ENCODE measurements around the gene IGF2BP1.
A peak's percentile ranks its signal among the peaks of the same experiment; 100 is the strongest.

The IGF2BP1 gene

DNA sequence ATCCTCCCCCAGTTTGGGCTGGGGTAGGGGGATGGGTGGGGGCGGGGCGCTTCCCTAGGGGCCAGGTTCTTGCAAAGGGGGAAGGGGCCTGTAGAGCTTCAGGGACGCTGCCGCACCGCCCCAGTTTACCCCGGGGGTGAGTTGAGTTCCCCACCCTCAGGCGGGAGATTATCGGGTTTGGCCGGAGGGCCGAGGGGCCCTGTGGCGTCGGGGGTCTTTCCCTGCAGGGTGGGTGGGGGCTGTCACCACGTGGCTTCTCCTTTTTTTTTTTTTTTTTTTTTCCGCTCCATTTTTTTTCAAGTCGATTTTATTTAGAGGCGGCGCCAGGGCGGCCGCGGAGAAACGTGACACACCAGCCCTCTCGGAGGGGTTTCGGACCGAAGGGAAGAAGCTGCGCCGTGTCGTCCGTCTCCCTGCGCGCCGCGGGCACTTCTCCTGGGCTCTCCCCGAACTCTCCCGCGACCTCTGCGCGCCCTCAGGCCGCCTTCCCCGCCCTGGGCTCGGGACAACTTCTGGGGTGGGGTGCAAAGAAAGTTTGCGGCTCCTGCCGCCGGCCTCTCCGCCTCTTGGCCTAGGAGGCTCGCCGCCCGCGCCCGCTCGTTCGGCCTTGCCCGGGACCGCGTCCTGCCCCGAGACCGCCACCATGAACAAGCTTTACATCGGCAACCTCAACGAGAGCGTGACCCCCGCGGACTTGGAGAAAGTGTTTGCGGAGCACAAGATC lies at the start of gene IGF2BP1:
Gene IGF2BP1, plus strand, starts transcription at position 283 of the 724 bp plus-strand sequence. Its CDS starts 361 bp downstream, at position 644.
- DNase-seq (ENCODE audit: low spot score): peak; percentile 66

DNA sequence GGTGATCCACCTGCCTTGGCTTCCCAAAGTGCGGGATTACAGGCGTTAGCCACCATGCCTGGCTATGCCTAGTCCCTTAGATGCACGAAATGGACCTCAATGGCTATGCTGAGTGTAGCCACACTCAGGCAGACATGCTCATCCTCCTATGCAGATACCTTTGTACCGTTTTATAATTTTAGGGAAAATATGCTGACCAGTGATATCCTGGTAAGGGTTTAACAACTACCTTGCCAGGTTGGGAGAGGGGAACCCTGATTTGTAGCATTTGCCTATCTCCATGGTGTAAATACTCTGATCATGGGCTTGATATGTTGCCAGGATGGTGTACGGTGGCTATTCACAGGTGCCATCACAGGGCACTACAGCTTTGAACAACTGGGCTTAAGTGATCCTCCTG lies 45.6 kb upstream of the IGF2BP1 start:
- DNase-seq (ENCODE audit: low spot score): no peak

- no peak for DNase-seq (ENCODE audit: low spot score)
These were observed 44.3 kb upstream of the IGF2BP1 start for GRCh38 chr17:48952904-48953303.

DNA sequence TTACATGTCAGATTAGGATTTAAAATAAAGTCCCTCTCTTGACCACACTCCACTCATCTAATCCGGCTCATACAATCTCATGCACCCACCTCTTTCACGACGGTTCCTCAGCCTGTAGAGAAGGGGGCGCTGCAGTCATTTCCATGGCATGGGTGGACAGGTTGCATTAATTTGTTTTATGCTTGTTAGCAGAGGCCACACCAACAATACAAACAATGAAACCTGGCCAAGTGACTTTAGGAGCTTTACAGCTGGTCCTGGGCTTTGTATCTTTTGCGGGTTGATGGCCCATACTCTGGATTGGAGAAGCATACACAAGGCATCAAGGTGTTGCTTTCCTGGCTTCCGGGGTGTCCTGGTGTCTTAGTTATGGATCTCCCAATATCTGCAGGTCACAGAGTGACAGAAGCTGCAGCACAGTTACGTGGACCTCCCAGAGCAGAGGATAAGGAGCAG lies 42.9 kb upstream of the IGF2BP1 start:
- no peak for DNase-seq (ENCODE audit: low spot score)

GRCh38 chr17:48960834-48961515 lies 36.2 kb upstream of the IGF2BP1 start:
- no peak for DNase-seq (ENCODE audit: low spot score)

- peak; percentile 84 for DNase-seq (ENCODE audit: low spot score)
These were observed 35.5 kb upstream of the IGF2BP1 start for GRCh38 chr17:48961516-48962233.

- no peak for DNase-seq (ENCODE audit: low spot score)
These were observed 27.0 kb upstream of the IGF2BP1 start for GRCh38 chr17:48970224-48970623.

GRCh38 chr17:48970865-48971687 lies 26.1 kb upstream of the IGF2BP1 start:
- DNase-seq (ENCODE audit: low spot score): no peak

- no peak for DNase-seq (ENCODE audit: low spot score)
These were observed 24.5 kb upstream of the IGF2BP1 start for GRCh38 chr17:48972749-48973097.

DNA sequence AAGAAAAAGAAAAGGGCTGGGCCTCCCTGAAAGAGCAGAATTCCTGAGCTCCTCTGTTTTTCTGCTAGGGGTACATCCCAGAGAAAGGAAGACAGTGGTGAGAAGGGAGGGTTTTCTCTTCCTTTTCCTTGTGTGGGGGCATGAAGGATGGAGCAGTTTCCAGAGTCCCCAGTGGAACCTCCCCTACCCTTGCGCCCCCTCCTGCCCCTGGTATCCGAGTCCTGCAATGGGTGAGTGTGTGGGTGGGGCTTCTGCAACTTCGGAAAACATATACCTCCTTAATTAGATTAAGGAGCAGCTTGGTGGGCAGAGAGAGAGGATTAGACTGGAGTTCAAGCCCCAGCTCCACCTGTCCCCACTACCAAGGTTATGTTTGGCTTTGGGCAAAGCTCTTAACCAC lies 23.4 kb upstream of the IGF2BP1 start:
- DNase-seq (ENCODE audit: low spot score): no peak

DNA sequence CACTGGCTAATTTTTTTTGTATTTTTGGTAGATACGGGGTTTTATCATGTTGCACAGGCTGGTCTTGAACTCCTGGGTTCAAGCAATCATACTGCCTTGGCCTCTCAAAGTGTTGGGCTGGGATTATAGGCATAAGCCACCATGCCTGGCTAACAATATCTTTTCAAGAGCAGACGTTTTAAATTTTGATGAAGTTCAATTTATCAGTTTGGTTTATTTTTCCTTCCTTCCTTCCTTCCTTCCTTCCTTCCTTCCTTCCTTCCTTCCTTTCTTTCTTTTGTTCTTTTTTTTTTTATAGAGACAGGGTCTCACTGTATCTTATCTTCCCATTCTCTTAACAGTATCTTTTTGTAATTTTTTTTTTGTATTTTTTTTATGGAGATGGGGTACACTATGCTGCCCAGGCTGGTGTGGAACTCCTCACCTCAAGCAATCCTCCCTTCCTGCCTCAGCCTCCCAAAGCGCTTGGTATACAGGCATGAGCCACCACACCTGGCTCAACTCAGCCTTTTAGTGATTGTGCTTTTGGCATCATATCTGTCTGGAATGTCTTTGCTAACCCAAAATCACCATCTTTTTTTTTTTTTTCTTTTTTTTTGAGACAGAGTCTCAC lies 15.2 kb upstream of the IGF2BP1 start:
- DNase-seq (ENCODE audit: low spot score): no peak

DNA sequence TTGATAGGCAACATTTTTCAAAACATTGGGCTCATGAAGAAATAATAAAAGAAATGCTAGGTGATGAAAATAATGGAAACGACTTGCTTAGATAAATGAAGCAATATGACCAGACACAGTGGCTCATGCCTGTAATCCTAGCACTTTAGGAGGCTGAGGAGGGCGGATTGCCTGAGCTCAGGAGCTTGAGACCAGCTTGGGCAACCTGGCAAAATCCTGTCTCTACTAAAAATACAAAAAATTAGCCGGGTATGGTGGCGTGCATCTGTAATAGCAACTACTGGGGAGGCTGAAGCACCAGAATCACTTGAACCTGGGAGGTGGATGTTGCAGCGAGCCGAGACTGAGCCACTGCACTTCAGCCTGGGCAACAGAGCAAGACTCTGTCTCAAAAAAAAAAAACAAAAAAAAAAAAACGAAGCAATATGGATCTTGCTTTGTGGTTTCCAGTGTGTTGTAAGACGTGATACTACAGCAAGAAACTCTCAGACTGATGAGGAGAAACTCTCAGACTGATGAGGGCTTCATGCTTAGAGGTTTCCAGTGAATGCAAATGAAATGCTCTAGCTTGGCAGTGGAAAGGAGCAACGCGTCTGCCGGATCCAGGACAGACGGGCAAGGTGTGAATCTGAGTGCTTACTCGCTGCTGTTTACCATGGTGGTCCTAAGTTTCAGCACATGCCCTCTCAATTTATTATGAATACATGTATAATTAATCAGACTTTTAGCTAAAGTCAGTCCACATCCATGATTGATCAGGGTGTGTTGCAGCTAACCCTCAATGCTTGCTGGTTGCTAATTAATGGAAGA lies 11.5 kb upstream of the IGF2BP1 start:
- no peak for DNase-seq (ENCODE audit: low spot score)

GRCh38 chr17:48989100-48989499 lies 8.1 kb upstream of the IGF2BP1 start:
- DNase-seq (ENCODE audit: low spot score): no peak

GRCh38 chr17:48990882-48991357 lies 6.3 kb upstream of the IGF2BP1 start:
- DNase-seq (ENCODE audit: low spot score): no peak

DNA sequence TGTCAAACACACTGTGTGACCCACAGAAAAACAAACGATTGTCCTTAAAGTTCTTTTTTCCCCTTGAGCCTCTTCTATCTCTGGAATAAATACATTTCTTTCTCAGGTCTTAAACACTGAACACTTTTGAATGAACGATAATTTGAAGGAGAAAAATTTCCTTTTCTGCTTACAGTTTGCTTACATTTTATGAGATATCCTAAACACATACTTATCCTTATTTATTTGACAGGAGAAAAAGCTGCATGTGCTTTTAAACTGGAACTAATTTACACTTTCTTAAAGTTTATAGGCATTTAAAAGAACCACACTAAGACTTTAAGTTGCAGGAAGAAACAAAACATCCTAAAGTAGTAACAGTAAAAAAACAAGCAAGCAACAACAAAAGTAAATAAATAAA lies 4.7 kb upstream of the IGF2BP1 start:
- DNase-seq (ENCODE audit: low spot score): no peak

GRCh38 chr17:48993305-48993704 lies 3.9 kb upstream of the IGF2BP1 start:
- DNase-seq (ENCODE audit: low spot score): no peak

GRCh38 chr17:48993951-48994350 lies 3.2 kb upstream of the IGF2BP1 start:
- DNase-seq (ENCODE audit: low spot score): no peak

DNA sequence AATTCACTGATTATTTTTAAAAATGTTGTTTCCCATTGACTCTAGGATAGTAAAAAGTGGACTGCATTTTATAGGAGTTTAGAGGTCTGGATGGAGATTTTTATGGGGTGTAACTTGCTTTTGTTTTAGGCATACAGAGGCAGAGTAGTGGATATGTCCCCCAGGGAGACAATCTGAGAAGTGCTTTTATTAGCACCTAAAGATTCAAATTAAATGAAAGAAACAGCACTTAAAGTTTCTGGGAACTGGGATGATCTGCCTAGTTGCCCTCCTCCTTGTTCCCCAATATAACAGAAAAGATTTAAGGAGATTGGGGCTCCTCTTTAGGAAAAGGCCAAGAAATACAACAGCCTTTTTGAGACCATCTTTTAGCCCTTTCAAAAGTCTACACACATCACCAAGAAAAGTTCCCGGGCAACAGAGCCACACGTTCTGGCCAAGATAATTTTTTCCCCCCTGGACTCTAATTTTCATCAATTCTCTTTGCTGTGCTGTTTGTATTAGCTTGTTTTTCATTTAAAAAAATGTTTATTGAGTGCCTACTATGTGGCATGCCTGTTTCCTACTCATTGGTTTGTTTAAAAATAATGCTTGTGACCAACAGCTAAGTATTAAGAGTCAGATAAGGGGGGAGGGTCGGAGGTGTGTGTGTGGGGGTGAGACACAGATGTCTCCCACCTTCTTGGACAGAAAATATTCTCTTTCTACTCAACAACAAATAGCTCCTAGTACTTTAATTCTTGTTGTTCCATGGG lies 2.5 kb upstream of the IGF2BP1 start:
- no peak for DNase-seq (ENCODE audit: low spot score)

- no peak for DNase-seq (ENCODE audit: low spot score)
These were observed 1.7 kb upstream of the IGF2BP1 start for GRCh38 chr17:48995304-48995973.

Data from hepatic stellate cell (primary cell).